Fibroblast of lung (primary cell): ENCODE results near the gene MTREX. TPM values are rescaled to one million over a fixed set of nuclear protein-coding genes. Genes with fewer than 3 reads are reported as not detected.
A peak's percentile ranks its signal among the peaks of the same experiment; 100 is the strongest.

Source experiments
- DNase-seq, 2 donors: peaks; one replicate each; pipeline versions ENCODE4 v3.0.0 to v3.0.0-alpha.2; 2010; ENCODE audit warnings: low read depth in 2 of 2
- H2AFZ ChIP-seq: 2 replicates; pipeline ENCODE4 v1.5.1; 2012; ENCODE audit warnings: low read length, control low read depth, inconsistent platforms
- H3K27ac ChIP-seq: 2 replicates; pipeline ENCODE4 v1.5.1; 2011; ENCODE audit warnings: low read length, control low read depth; ENCODE audit not compliant: insufficient read depth
- H3K27me3 ChIP-seq: 2 replicates; pipeline ENCODE4 v1.5.1; 2011; ENCODE audit warnings: mild to moderate bottlenecking, low read length; ENCODE audit not compliant: control insufficient read depth, insufficient read depth
- H3K36me3 ChIP-seq: 2 replicates; pipeline ENCODE4 v1.5.1; 2011; ENCODE audit warnings: low read length; ENCODE audit not compliant: control insufficient read depth, insufficient read depth
- H3K4me1 ChIP-seq: 2 replicates; pipeline ENCODE4 v1.5.1; 2011; ENCODE audit warnings: low read length; ENCODE audit not compliant: control insufficient read depth, insufficient read depth; ENCODE audit errors: extremely low read depth
- H3K4me2 ChIP-seq: 2 replicates; pipeline ENCODE4 v1.5.1; 2011; ENCODE audit warnings: low read length, control low read depth; ENCODE audit not compliant: insufficient read depth; ENCODE audit errors: extremely low read depth
- H3K4me3 ChIP-seq, 4 experiments: fragments of 200-600 bp in 1 of 4; sonication (generic) in 1 of 4; replicated peaks in 1 of 4; 2 replicates each; pipeline ENCODE4 v1.5.1; 2011 to 2016; ENCODE audit warnings: low read length in 4 of 4, low read depth in 3 of 4, mild to moderate bottlenecking in 3 of 4, control low read depth in 2 of 4, inconsistent platforms in 1 of 4, mixed read lengths in 1 of 4; ENCODE audit not compliant: insufficient read depth in 1 of 4; ENCODE audit errors: control extremely low read depth in 1 of 4
- H3K79me2 ChIP-seq: 2 replicates; pipeline ENCODE4 v1.5.1; 2012; ENCODE audit warnings: mild to moderate bottlenecking, low read length, inconsistent platforms; ENCODE audit not compliant: control insufficient read depth, insufficient read depth
- H3K9ac ChIP-seq: 2 replicates; pipeline ENCODE4 v1.5.1; 2011; ENCODE audit warnings: mild to moderate bottlenecking, low read length, control low read depth; ENCODE audit not compliant: insufficient read depth
- H3K9me3 ChIP-seq: 2 replicates; pipeline ENCODE4 v1.5.1; 2012; ENCODE audit warnings: low read depth, low read length; ENCODE audit not compliant: control insufficient read depth, insufficient read depth
- H4K20me1 ChIP-seq: 2 replicates; pipeline ENCODE4 v1.5.1; 2011; ENCODE audit warnings: low read length; ENCODE audit not compliant: control insufficient read depth, insufficient read depth; ENCODE audit errors: extremely low read depth
- CTCF ChIP-seq, 2 donors: IDR thresholded peaks in 1 of 2; conservative IDR thresholded peaks in 1 of 2; 1 replicate in 1 of 2; 2 replicates in 1 of 2; pipeline ENCODE4 v1.5.1; 2011 to 2012; ENCODE audit warnings: low read length in 2 of 2, control low read depth in 1 of 2, inconsistent platforms in 1 of 2, low read depth in 1 of 2, mild to moderate bottlenecking in 1 of 2
- EZH2 ChIP-seq: IDR thresholded peaks from 2 replicates; pipeline ENCODE4 v1.5.1; 2012; ENCODE audit warnings: low read length, control low read depth, mild to moderate bottlenecking; ENCODE audit errors: missing control alignments
- polyA plus RNA-seq, 2 donors: library from polyadenylated mRNA; depleted of rRNA in 1 of 2; stranded (reverse) in 1 of 2; unstranded in 1 of 2; fragments of >200 nt; gene quantifications; 2 replicates each; pipeline ENCODE4 v1.2.1, GENCODE V29; 2011 to 2012; ENCODE audit warnings: missing spikeins in 1 of 2
- total RNA-seq: library from RNA; depleted of rRNA; stranded (reverse); fragments of >200 nt; gene quantifications from 2 replicates; pipeline ENCODE4 v1.2.1, GENCODE V29; 2014

MTREX gene
- total and polyA plus RNA-seq, 2 donors (not counting 1 experiment from before 2014, with no cell fraction given), result 54.1 to 85.7 TPM

- no peak overlapping the region for H3K9ac ChIP-seq
- DNase-seq, result peak; percentile 44 to 80
- no peak overlapping the region for H3K4me2 ChIP-seq
- H3K9me3 ChIP-seq, result no peaks in the 10 kb centered on the region
- TF ChIP-seq CTCF (conservative IDR thresholded peaks at IDR 0.05 in 1 of 2, IDR thresholded peaks at IDR 0.05 in 1 of 2; ENCODE audit: low read depth in 1 of 2, low read length in 2 of 2) (peak; percentile 89 to 90), EZH2 (no peak)
- H3K79me2 ChIP-seq, result no peaks in the 10 kb centered on the region
- H4K20me1 ChIP-seq, result no peaks in the 10 kb centered on the region
- no peaks in the 10 kb centered on the region for H3K27me3 ChIP-seq
- peaks cover 7% of the 10 kb centered on the region for H3K36me3 ChIP-seq
- H3K4me1 ChIP-seq, result no peaks in the 10 kb centered on the region
- H3K4me3 ChIP-seq, result no peak overlapping the region
- H2AFZ ChIP-seq, result no peak overlapping the region
- no peak overlapping the region for H3K27ac ChIP-seq
Measured at GRCh38 chr5:55344392-55344992, 36.7 kb downstream of the MTREX start.

- H3K4me1 ChIP-seq, result no peaks in the 10 kb centered on the region
- H3K4me2 ChIP-seq, result no peak overlapping the region
- peaks cover 7% of the 10 kb centered on the region for H3K36me3 ChIP-seq
- no peak overlapping the region for H2AFZ ChIP-seq
- H4K20me1 ChIP-seq, result no peaks in the 10 kb centered on the region
- H3K9me3 ChIP-seq, result no peaks in the 10 kb centered on the region
- DNase-seq, result no peak
- no peak for TF ChIP-seq EZH2
- no peak for TF ChIP-seq CTCF (conservative IDR thresholded peaks at IDR 0.05 in 1 of 2, IDR thresholded peaks at IDR 0.05 in 1 of 2; ENCODE audit: low read depth in 1 of 2, low read length in 2 of 2)
- no peak overlapping the region for H3K9ac ChIP-seq
- H3K79me2 ChIP-seq, result no peaks in the 10 kb centered on the region
- H3K27me3 ChIP-seq, result no peaks in the 10 kb centered on the region
- H3K27ac ChIP-seq, result no peak overlapping the region
- H3K4me3 ChIP-seq, result no peak overlapping the region
Measured at GRCh38 chr5:55345327-55345726, 37.5 kb downstream of the MTREX start.

GRCh38 chr5:55347786-55348185, 40.0 kb downstream of the MTREX start:
- no peak for DNase-seq
- no peaks in the 10 kb centered on the region for H4K20me1 ChIP-seq

More at GRCh38 chr5:55347786-55348185, 40.0 kb downstream of the MTREX start:
- Histone ChIP-seq H3K4me3 (no peak overlapping the region), H3K79me2 (no peaks in the 10 kb centered on the region), H3K4me1 (no peaks in the 10 kb centered on the region), H3K27me3 (no peaks in the 10 kb centered on the region), H3K9ac (no peak overlapping the region), H3K4me2 (no peak overlapping the region), H3K36me3 (peaks cover 5% of the 10 kb centered on the region), H3K9me3 (no peaks in the 10 kb centered on the region), H3K27ac (no peak overlapping the region), H2AFZ (no peak overlapping the region)
- no peak for TF ChIP-seq EZH2
- TF ChIP-seq CTCF (conservative IDR thresholded peaks at IDR 0.05 in 1 of 2, IDR thresholded peaks at IDR 0.05 in 1 of 2; ENCODE audit: low read depth in 1 of 2, low read length in 2 of 2), result no peak
